Gastrocnemius medialis (tissue), 4 donors: ENCODE measurements around the gene SMPDL3A.

Source experiments
- CTCF ChIP-seq, 5 experiments: fragments of 450-650 bp in 3 of 5; fragments of 200-600 bp in 2 of 5; sonication (generic) in 2 of 5; IDR thresholded peaks in 4 of 5; conservative IDR thresholded peaks in 1 of 5; 1 replicate in 4 of 5; 2 replicates in 1 of 5; pipeline ENCODE4 v1.5.1; 2016 to 2019; ENCODE audit warnings: antibody characterized with exemption in 5 of 5, mild to moderate bottlenecking in 3 of 5, moderate library complexity in 3 of 5
- POLR2A ChIP-seq, 2 donors: fragments of 450-650 bp; IDR thresholded peaks; one replicate each; pipeline ENCODE4 v1.6.1; 2017; ENCODE audit warnings: antibody characterized with exemption in 2 of 2, mild to moderate bottlenecking in 2 of 2, moderate library complexity in 2 of 2

GRCh38 chr6:122740091-122740490 is 49.0 kb upstream of the SMPDL3A start:
- TF ChIP-seq CTCF (IDR thresholded peaks at IDR 0.05 in 4 of 5, conservative IDR thresholded peaks at IDR 0.05 in 1 of 5), result no peak
- no peak for TF ChIP-seq POLR2A (IDR thresholded peaks at IDR 0.05)
